WTC11 (cell line): Measurements from ENCODE around the gene CFH. TPM values are rescaled to one million over a fixed set of nuclear protein-coding genes. Genes with fewer than 3 reads are reported as not detected.

Experiments
- ATAC-seq: fragments of 200-7000 bp; cut with Tn5 transposase; 2 replicates; pipeline ENCODE4 v1.10.0; 2021; ENCODE audit warnings: mild to moderate bottlenecking, moderate library complexity
- CTCF ChIA-PET: fragments of 300-600 bp; sonication (Branson Sonifier 250); formaldehyde crosslinking; loops from one replicate; lab custom pipeline; 2021; ENCODE audit warnings: antibody characterized with exemption; lab: Charles Lee
- POLR2A ChIA-PET: fragments of 350-600 bp; sonication (Branson Sonifier 250); formaldehyde crosslinking; loops from one replicate; lab custom pipeline; 2021; ENCODE audit warnings: antibody characterized with exemption; lab: Charles Lee
- DNase-seq: peaks from one replicate; pipeline ENCODE4 v3.0.0; 2021; ENCODE audit warnings: low spot score
- H3K27ac Mint-ChIP-seq: 2 replicates; pipeline ENCODE4 v1.8.0; 2021; ENCODE audit warnings: mixed read lengths
- H3K27me3 Mint-ChIP-seq: 2 replicates; pipeline ENCODE4 v1.8.0; 2021; ENCODE audit warnings: low read depth, mild to moderate bottlenecking, moderate library complexity, mixed read lengths
- H3K36me3 Mint-ChIP-seq: 2 replicates; pipeline ENCODE4 v1.8.0; 2021; ENCODE audit warnings: mixed read lengths
- H3K4me1 Mint-ChIP-seq: 2 replicates; pipeline ENCODE4 v1.8.0; 2022; ENCODE audit warnings: mixed read lengths
- H3K4me3 Mint-ChIP-seq: 2 replicates; pipeline ENCODE4 v1.8.0; 2021; ENCODE audit warnings: mild to moderate bottlenecking, moderate library complexity, mixed read lengths
- H3K9me3 Mint-ChIP-seq: 2 replicates; pipeline ENCODE4 v1.8.0; 2021; ENCODE audit warnings: mixed read lengths
- CBFB ChIP-seq: sonication (generic); formaldehyde crosslinking; IDR thresholded peaks from 2 replicates; pipeline ENCODE4 v1.8.1; 2022; ENCODE audit warnings: mild to moderate bottlenecking, low read depth, missing genetic modification reagents
- ELF4 ChIP-seq: sonication (generic); formaldehyde crosslinking; IDR thresholded peaks from 2 replicates; pipeline ENCODE4 v1.8.1; 2022; ENCODE audit warnings: low read depth, mild to moderate bottlenecking, moderate library complexity, missing genetic modification reagents
- EMX1 ChIP-seq: fragments of 250-450 bp; sonication (Bioruptor Pico); IDR thresholded peaks from 2 replicates; pipeline ENCODE4 v1.8.0; 2021; ENCODE audit warnings: mild to moderate bottlenecking
- GTF2I ChIP-seq: fragments of 250-450 bp; sonication (Bioruptor Pico); conservative IDR thresholded peaks from 2 replicates; pipeline ENCODE4 v1.4.0; 2021; ENCODE audit warnings: mild to moderate bottlenecking
- JUN ChIP-seq: sonication (generic); formaldehyde crosslinking; IDR thresholded peaks from 2 replicates; pipeline ENCODE4 v1.8.0; 2023; ENCODE audit warnings: mild to moderate bottlenecking, missing genetic modification reagents
- NR2C2 ChIP-seq: sonication (generic); formaldehyde crosslinking; IDR thresholded peaks from 2 replicates; pipeline ENCODE4 v1.8.0; 2022; ENCODE audit warnings: mild to moderate bottlenecking, missing genetic modification reagents
- RORB ChIP-seq: fragments of 250-450 bp; sonication (Bioruptor Pico); IDR thresholded peaks from 2 replicates; pipeline ENCODE4 v1.9.0; 2021; ENCODE audit warnings: mild to moderate bottlenecking
- SMAD4 ChIP-seq: sonication (generic); formaldehyde crosslinking; IDR thresholded peaks from 2 replicates; pipeline ENCODE4 v1.8.0; 2022; ENCODE audit warnings: mild to moderate bottlenecking, missing genetic modification reagents
- SP1 ChIP-seq: sonication (generic); formaldehyde crosslinking; conservative IDR thresholded peaks from 2 replicates; pipeline ENCODE4 v1.8.1; 2022; ENCODE audit warnings: missing genetic modification reagents
- TCF7 ChIP-seq: sonication (generic); formaldehyde crosslinking; IDR thresholded peaks from 2 replicates; pipeline ENCODE4 v1.8.0; 2022; ENCODE audit warnings: mild to moderate bottlenecking, low read depth, missing genetic modification reagents, moderate library complexity
- TEAD4 ChIP-seq: sonication (generic); formaldehyde crosslinking; IDR thresholded peaks from 2 replicates; pipeline ENCODE4 v1.8.0; 2022; ENCODE audit warnings: mild to moderate bottlenecking, missing genetic modification reagents
- ZNF263 ChIP-seq: sonication (generic); formaldehyde crosslinking; IDR thresholded peaks from 2 replicates; pipeline ENCODE4 v1.8.1; 2022; ENCODE audit warnings: low read depth, mild to moderate bottlenecking, moderate library complexity, missing genetic modification reagents
- ZNF416 ChIP-seq: fragments of 250-450 bp; sonication (Bioruptor Pico); IDR thresholded peaks from 2 replicates; pipeline ENCODE4 v1.9.0; 2021; ENCODE audit warnings: mild to moderate bottlenecking, inconsistent platforms
- total RNA-seq: library from RNA; stranded (reverse); gene quantifications from 3 replicates; pipeline ENCODE4 v1.2.3, GENCODE V29; 2021
- TF ChIP-seq, protein P1 (sequence below): sonication (generic); formaldehyde crosslinking; IDR thresholded peaks from 2 replicates; pipeline ENCODE4 v1.8.0; 2022; ENCODE audit warnings: mild to moderate bottlenecking, missing genetic modification reagents
- TF ChIP-seq, protein P2 (sequence below): sonication (generic); formaldehyde crosslinking; IDR thresholded peaks from 2 replicates; pipeline ENCODE4 v1.8.1; 2023; ENCODE audit warnings: mild to moderate bottlenecking, missing genetic modification reagents, moderate library complexity
- TF ChIP-seq, protein P3 (sequence below): sonication (generic); formaldehyde crosslinking; IDR thresholded peaks from 2 replicates; pipeline ENCODE4 v1.8.1; 2023; ENCODE audit warnings: mild to moderate bottlenecking, missing genetic modification reagents, moderate library complexity
- TF ChIP-seq, protein P4 (sequence below): sonication (generic); formaldehyde crosslinking; IDR thresholded peaks from 2 replicates; pipeline ENCODE4 v1.8.1; 2023; ENCODE audit warnings: mild to moderate bottlenecking, moderate library complexity, missing genetic modification reagents
- TF ChIP-seq, protein P5 (sequence below): sonication (generic); formaldehyde crosslinking; IDR thresholded peaks from 2 replicates; pipeline ENCODE4 v1.8.0; 2022; ENCODE audit warnings: mild to moderate bottlenecking, missing genetic modification reagents
- TF ChIP-seq, protein P6 (sequence below): sonication (generic); formaldehyde crosslinking; IDR thresholded peaks from 2 replicates; pipeline ENCODE4 v1.8.1; 2022; ENCODE audit warnings: low read depth, missing genetic modification reagents, borderline replicate concordance
- TF ChIP-seq, protein P7 (sequence below): fragments of 200-600 bp; IDR thresholded peaks from 2 replicates; pipeline ENCODE4 v1.8.0; 2022; ENCODE audit warnings: antibody characterized with exemption

The CFH gene
- total RNA-seq, 1 experiment from 2014 or later: 0.17 TPM

DNA sequence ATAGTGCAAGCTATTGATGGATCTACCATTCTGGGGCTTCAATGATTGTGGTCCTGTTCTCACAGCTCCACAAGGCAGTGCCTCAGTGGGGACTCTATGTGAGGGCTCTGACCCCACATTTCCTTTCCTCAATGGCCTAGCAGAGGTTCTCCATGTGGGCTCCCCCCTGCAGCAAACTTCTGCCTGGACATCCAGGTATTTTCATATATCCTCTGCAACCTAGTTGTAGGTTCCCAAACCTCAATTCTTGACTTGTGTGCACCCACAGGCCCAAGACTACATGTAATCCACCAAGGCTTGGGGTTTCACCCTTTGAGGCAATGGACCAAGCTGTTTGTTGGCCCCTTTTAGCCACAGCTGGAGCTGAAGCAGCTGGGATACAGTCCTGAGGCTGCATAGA lies 86.9 kb downstream of the CFH start:
- TF ChIP-seq, protein P1, sequence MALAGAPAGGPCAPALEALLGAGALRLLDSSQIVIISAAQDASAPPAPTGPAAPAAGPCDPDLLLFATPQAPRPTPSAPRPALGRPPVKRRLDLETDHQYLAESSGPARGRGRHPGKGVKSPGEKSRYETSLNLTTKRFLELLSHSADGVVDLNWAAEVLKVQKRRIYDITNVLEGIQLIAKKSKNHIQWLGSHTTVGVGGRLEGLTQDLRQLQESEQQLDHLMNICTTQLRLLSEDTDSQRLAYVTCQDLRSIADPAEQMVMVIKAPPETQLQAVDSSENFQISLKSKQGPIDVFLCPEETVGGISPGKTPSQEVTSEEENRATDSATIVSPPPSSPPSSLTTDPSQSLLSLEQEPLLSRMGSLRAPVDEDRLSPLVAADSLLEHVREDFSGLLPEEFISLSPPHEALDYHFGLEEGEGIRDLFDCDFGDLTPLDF (CRISPR knock-in tag): no peak
- TF ChIP-seq ELF4 (CRISPR knock-in tag) (no peak), SMAD4 (CRISPR knock-in tag) (no peak), CBFB (CRISPR knock-in tag) (no peak), EMX1 (CRISPR knock-in tag) (no peak), NR2C2 (CRISPR knock-in tag) (no peak), JUN (CRISPR knock-in tag) (no peak), TEAD4 (CRISPR knock-in tag) (no peak), TCF7 (CRISPR knock-in tag) (no peak), SP1 (no peak), ZNF263 (CRISPR knock-in tag) (no peak), RORB (CRISPR knock-in tag) (no peak), ZNF416 (no peak), GTF2I (CRISPR knock-in tag) (no peak)
- TF ChIP-seq, protein P2, sequence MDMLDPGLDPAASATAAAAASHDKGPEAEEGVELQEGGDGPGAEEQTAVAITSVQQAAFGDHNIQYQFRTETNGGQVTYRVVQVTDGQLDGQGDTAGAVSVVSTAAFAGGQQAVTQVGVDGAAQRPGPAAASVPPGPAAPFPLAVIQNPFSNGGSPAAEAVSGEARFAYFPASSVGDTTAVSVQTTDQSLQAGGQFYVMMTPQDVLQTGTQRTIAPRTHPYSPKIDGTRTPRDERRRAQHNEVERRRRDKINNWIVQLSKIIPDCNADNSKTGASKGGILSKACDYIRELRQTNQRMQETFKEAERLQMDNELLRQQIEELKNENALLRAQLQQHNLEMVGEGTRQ (CRISPR knock-in tag): no peak
- TF ChIP-seq, protein P3, sequence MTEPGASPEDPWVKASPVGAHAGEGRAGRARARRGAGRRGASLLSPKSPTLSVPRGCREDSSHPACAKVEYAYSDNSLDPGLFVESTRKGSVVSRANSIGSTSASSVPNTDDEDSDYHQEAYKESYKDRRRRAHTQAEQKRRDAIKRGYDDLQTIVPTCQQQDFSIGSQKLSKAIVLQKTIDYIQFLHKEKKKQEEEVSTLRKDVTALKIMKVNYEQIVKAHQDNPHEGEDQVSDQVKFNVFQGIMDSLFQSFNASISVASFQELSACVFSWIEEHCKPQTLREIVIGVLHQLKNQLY (CRISPR knock-in tag): no peak
- TF ChIP-seq, protein P4, sequence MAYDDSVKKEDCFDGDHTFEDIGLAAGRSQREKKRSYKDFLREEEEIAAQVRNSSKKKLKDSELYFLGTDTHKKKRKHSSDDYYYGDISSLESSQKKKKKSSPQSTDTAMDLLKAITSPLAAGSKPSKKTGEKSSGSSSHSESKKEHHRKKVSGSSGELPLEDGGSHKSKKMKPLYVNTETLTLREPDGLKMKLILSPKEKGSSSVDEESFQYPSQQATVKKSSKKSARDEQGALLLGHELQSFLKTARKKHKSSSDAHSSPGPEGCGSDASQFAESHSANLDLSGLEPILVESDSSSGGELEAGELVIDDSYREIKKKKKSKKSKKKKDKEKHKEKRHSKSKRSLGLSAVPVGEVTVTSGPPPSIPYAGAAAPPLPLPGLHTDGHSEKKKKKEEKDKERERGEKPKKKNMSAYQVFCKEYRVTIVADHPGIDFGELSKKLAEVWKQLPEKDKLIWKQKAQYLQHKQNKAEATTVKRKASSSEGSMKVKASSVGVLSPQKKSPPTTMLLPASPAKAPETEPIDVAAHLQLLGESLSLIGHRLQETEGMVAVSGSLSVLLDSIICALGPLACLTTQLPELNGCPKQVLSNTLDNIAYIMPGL (CRISPR knock-in tag): no peak
- TF ChIP-seq, protein P5, sequence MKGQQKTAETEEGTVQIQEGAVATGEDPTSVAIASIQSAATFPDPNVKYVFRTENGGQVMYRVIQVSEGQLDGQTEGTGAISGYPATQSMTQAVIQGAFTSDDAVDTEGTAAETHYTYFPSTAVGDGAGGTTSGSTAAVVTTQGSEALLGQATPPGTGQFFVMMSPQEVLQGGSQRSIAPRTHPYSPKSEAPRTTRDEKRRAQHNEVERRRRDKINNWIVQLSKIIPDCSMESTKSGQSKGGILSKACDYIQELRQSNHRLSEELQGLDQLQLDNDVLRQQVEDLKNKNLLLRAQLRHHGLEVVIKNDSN (CRISPR knock-in tag): no peak
- TF ChIP-seq, protein P6, sequence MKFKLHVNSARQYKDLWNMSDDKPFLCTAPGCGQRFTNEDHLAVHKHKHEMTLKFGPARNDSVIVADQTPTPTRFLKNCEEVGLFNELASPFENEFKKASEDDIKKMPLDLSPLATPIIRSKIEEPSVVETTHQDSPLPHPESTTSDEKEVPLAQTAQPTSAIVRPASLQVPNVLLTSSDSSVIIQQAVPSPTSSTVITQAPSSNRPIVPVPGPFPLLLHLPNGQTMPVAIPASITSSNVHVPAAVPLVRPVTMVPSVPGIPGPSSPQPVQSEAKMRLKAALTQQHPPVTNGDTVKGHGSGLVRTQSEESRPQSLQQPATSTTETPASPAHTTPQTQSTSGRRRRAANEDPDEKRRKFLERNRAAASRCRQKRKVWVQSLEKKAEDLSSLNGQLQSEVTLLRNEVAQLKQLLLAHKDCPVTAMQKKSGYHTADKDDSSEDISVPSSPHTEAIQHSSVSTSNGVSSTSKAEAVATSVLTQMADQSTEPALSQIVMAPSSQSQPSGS (CRISPR knock-in tag): no peak
- TF ChIP-seq, protein P7, sequence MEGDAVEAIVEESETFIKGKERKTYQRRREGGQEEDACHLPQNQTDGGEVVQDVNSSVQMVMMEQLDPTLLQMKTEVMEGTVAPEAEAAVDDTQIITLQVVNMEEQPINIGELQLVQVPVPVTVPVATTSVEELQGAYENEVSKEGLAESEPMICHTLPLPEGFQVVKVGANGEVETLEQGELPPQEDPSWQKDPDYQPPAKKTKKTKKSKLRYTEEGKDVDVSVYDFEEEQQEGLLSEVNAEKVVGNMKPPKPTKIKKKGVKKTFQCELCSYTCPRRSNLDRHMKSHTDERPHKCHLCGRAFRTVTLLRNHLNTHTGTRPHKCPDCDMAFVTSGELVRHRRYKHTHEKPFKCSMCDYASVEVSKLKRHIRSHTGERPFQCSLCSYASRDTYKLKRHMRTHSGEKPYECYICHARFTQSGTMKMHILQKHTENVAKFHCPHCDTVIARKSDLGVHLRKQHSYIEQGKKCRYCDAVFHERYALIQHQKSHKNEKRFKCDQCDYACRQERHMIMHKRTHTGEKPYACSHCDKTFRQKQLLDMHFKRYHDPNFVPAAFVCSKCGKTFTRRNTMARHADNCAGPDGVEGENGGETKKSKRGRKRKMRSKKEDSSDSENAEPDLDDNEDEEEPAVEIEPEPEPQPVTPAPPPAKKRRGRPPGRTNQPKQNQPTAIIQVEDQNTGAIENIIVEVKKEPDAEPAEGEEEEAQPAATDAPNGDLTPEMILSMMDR: no peak
- TF ChIP-seq, all 79 proteins: peak for 0
- no peak overlapping the region for H3K27ac Mint-ChIP-seq
- DNase-seq: no peak
- peaks cover 19% of the 10 kb centered on the region for H3K36me3 Mint-ChIP-seq
- no peaks in the 10 kb centered on the region for H3K27me3 Mint-ChIP-seq
- H3K4me1 Mint-ChIP-seq: peaks cover 5% of the 10 kb centered on the region; the same call in 1 of the 2 replicates
- CTCF ChIA-PET: no interaction called here
- POLR2A ChIA-PET: no interaction called here
- no peak for ATAC-seq
- no peak overlapping the region for H3K4me3 Mint-ChIP-seq
- peaks cover 35% of the 10 kb centered on the region for H3K9me3 Mint-ChIP-seq
